Activated naive CD4-positive, alpha-beta T cell (primary cell): ENCODE data around the gene NFATC2.
"Not testable (repeated sequence)": the region's sequence is repeated elsewhere in the genome, so short reads cannot be mapped to it uniquely, and the experiment has no call there.

Experiments used
- DNase-seq, 4 experiments: peaks; one replicate each; lab custom pipeline; 2025; lab: John Stamatoyannopoulos, UW

Gene NFATC2

GRCh38 chr20:51470499-51470820 is 72.1 kb downstream of the NFATC2 start:
- no peak for DNase-seq

GRCh38 chr20:51469578-51470498 is 72.7 kb downstream of the NFATC2 start:
- no peak for DNase-seq

DNA sequence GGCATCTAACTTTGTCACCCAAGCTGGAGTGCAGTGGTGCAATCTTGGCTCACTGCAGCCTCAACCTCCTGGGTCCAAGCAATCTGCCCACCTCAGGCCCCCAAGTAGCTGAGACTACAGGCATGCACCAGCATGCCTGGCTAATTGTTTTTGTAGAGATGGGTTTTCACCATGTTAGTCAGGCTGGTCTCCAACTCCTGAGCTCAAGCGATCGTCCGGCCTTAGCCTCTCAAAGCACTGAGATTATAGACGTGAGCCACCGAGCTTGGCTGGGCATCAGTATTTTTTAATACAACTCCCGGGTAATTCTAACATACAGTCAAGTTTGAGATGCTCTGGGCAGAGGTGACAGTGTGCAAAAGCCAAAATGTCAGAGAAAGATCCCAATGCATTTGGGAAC is 73.5 kb downstream of the NFATC2 start:
- DNase-seq, result no peak

- DNase-seq, result no peak
These were observed 73.9 kb downstream of the NFATC2 start for GRCh38 chr20:51468636-51469035.

DNA sequence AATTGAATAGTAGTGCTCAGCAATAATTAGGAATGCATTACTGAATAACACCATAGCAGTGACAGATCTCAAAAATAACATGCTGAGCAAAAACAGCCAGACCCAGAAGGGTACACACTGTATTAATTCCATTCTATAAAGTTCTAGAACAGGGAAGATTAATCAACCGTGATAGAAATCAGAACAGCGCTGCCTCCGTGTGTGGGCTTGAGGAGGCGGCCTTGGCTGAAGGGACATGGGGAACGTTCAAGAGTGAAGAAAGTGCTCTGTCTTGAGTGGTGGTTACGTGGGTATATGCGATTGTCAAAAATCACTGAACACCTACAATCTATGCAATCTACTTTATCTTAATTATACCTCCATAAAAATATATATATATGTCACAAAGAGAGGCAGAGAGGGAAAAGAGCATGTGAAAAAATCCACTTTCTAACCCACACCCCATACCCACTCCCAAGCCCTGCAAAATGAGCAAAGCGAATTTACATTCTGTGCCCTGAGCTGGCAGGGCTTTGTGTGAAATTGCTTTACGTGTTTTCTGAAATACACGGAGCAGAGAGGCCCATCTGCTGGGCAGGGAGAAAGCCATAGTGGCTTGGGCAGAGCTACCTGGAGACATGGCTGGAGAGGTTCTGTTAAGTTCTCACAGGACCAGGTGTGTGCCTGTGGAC is 74.4 kb downstream of the NFATC2 start:
- no peak for DNase-seq

DNA sequence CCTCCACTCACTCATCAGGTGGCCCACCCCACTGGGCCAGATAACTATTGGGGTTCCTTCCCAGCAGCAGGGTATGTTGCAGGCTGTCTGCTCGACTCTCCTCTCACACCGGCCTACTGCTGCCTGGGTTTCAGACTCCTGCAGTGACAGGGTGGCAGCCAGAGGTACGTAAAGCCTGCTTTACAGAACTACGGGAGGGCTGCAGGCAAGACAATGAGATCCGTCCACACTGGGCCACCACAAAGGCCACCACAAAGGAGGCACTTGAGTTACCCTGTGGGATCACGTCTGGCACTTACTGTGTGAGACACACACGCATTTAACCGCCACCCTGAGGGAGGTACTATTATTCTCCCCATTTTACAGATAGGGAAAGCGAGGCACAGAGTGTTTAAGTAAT is 78.5 kb downstream of the NFATC2 start:
- DNase-seq, result no peak

GRCh38 chr20:51463560-51463959 is 79.0 kb downstream of the NFATC2 start:
- no peak for DNase-seq

GRCh38 chr20:51462566-51463276 is 79.8 kb downstream of the NFATC2 start:
- no peak for DNase-seq

- not testable (repeated sequence) for DNase-seq
These were observed 80.7 kb downstream of the NFATC2 start for GRCh38 chr20:51461846-51462245.

DNA sequence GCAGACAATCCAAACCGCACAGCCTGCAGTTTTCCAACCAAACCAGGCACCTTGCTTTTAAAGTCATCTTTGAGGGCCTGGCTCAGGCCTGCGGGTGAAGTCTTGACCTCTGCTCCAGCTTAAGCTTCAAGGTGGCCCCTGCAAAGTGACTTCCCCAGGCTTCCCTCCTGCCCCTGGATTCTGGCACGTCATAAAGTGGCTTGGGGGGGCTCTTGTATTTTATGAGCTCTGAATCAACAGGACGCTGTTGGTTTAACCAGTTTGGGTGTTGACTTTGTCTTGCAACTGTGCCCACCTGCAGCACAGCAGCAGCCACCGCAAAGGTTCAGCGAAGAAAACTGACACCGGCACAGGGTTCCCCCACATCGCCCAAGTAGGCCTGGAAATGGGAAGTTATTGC is 81.2 kb downstream of the NFATC2 start:
- no peak for DNase-seq

DNA sequence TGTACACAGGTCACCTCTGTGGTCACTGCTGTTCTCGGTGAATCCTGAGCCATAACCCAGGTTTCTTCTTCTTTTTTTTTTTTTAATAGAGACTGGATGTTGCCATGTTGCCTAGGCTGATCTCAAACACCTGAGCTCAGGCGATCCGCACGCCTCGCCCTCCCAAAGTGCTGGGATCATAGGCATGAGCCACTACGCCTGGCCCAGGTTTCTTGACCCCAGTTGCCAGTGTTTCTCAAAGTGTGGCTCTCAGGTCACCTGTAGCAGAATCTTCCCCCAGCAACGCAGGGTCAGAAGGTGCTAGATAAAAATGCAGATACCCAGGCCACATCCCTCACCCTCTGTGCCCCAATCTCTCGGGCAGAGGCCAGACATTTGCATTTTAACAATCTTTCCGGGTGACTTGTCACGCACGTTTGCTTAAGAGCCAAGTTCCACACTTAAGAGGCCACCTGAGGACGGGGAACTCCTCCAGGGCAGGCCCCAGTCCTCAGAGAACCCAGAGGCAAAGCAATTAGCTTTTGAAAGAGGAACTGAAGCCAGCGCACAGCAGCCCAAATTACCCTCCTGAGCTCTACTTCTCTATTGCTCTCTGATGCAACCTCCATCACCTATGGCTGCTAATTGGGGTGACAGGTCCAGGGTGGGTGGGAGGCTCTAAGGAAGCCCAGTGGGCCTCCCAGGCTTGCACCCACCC is 81.8 kb downstream of the NFATC2 start:
- no peak for DNase-seq

- no peak for DNase-seq
These were observed 82.4 kb downstream of the NFATC2 start for GRCh38 chr20:51460163-51460562.

DNA sequence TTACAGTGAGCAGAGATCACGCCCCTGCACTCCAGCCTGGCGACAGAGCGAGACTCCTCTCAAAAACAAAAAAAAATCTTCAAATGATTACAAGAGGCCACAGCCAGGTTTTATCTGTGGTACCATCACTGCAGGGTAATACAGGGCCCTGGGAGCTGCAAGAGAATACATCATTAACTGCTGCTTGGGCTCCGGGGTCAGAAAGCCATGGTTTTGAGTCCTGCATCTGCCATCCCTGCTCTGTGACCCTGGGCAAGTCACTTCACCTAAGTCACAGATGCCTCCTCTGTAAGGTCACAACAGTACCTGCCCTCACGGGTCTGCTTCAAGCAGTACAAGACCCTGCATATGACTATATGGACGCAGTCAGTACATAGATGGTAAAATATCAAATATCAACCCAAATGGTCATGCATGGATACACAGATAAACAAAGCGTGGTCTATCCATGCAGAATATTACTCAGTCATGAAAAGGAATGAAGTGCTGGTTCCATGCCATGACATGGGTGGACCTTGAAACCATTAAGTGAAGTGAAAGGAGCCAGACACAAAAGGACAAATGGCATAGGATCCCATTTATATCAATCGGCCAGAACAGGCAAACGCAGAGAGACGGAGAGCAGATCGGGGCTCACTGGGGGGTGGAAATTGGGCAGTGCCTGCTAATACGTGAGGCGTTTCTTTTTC is 83.6 kb downstream of the NFATC2 start:
- DNase-seq, result no peak

DNA sequence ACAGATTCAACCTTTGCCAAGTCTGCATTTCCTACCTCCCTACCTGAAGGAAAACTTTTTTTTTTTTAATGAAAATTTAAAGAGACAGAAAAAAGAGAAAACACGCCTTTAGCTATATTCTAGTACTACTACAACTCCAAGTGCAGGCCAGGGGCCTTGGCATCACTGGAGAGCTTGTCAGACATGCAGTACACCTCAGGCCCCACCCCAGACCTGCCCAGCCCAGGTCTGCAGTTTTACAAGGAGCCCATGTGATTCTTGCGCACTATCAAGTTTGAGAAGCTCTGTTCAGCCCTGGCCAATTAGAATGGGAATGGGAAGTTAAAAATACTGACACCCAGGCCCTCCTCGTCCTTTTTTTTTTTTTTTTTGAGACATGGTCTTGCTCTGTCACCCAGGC is 85.0 kb downstream of the NFATC2 start:
- DNase-seq, result no peak

GRCh38 chr20:51456511-51457509 is 85.7 kb downstream of the NFATC2 start:
- DNase-seq, result no peak

- DNase-seq, result no peak
These were observed 88.2 kb downstream of the NFATC2 start for GRCh38 chr20:51454250-51454865.

- DNase-seq, result no peak
These were observed 89.7 kb downstream of the NFATC2 start for GRCh38 chr20:51452734-51453365.

- DNase-seq, result no peak
These were observed 90.4 kb downstream of the NFATC2 start for GRCh38 chr20:51452091-51452613.

GRCh38 chr20:51451484-51451883 is 91.0 kb downstream of the NFATC2 start:
- no peak for DNase-seq
